ENCODE data around the gene TJP3.
A peak's percentile ranks its signal among the peaks of the same experiment; 100 is the strongest.
"Not testable (repeated sequence)": the region's sequence is repeated elsewhere in the genome, so short reads cannot be mapped to it uniquely, and the experiment has no call there.

The TJP3 gene, protein sequence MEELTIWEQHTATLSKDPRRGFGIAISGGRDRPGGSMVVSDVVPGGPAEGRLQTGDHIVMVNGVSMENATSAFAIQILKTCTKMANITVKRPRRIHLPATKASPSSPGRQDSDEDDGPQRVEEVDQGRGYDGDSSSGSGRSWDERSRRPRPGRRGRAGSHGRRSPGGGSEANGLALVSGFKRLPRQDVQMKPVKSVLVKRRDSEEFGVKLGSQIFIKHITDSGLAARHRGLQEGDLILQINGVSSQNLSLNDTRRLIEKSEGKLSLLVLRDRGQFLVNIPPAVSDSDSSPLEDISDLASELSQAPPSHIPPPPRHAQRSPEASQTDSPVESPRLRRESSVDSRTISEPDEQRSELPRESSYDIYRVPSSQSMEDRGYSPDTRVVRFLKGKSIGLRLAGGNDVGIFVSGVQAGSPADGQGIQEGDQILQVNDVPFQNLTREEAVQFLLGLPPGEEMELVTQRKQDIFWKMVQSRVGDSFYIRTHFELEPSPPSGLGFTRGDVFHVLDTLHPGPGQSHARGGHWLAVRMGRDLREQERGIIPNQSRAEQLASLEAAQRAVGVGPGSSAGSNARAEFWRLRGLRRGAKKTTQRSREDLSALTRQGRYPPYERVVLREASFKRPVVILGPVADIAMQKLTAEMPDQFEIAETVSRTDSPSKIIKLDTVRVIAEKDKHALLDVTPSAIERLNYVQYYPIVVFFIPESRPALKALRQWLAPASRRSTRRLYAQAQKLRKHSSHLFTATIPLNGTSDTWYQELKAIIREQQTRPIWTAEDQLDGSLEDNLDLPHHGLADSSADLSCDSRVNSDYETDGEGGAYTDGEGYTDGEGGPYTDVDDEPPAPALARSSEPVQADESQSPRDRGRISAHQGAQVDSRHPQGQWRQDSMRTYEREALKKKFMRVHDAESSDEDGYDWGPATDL

DNA sequence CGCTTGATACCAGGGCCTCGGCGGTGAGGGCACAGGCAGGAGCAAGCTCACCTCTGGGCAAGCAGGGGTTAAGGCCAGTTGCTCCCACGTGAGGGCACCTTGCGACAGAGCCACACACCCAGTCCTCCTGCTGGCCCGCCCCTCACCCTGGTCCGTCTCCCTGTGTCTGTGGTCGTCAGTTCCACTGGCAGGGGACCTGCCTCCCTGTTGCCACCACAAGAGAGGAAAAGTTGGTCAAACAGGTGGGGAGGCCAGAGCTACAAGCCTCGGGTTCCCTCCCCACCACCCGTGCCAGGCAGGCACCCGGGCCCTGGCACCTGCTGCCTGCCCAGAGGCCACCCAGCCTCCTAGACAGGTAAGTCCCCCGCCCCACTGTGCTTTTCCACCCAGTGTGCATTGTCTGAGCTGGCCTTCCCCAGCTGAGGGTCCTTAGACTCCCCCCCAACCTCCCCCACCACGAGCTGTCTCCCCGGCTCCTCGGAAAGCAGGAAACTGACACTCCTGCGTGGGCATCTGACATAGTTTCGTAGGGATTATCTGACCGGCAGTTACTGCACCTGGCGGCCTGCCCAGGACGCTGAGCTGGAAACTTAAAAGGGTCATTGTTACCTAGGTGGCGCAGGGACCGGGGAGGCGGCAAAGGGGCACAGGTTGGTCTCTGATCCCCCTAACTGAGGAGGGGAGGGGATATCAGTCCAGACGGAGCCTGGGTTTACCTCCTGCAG lies at the start of gene TJP3:
TSS of gene TJP3 (plus strand) at position 178 of the 725 bp plus-strand sequence. CDS start 20,049 bp downstream, outside the sequence.
- DNase-seq: no peak

DNA sequence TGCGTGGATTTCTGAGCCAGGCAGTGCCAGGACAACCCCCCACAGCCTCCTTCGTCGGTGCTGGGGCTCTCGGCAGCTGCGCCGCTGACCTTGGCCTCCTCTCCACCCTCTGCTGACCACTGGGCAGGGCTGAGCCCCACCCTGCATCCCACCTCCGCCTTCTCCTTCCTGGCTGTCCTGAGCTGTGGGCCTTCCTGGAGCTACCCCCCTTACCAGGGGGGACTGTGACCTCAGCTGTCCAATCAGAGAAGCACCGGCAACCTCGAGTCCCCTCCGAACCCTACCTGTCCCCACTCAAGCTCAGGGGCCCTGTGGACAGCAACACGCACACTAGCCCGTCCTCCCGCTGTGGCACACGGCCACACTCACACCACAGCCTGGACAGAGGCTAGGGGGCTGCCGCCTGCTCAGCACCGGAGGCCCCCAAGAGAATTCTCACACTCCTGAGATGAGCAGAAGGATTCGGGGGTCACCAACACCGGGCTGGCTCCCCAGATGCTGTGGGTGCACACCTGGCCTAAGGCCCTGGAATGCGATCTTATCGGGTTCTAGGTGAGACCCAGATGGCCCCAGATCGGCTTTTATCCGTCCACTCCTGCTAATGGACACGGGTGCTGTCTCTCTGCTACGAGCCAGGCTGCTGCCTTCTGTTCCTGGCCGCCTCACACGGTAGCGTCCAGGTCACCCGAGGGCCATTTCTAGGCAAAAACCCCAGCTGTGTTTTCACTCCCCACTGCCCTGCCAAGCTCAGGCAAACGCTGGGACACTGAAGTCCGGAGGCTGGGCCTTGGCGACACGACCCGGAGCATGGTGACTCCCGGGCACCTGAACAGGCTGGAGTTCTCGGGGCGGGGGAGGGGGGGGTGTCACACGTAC lies 49.1 kb upstream of the TJP3 start:
- DNase-seq: no peak

DNA sequence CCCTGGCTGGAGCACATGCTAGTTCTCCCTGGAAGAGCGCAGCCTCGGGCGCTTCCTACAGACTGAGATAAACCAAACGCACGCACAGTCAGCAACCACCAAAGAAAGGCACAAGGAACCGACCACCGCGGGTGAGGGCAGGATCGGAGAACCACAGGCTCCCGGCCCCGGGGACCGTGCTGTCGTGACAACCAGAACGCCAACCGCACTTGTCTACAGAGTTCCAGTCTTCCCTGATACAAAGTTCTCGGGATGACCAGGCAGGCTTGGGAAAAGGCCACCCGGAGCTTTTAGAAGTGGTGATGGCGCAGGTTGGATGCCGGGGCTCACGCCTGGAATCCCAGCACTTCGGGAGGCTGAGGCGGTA lies 48.5 kb upstream of the TJP3 start:
- DNase-seq: no peak

DNA sequence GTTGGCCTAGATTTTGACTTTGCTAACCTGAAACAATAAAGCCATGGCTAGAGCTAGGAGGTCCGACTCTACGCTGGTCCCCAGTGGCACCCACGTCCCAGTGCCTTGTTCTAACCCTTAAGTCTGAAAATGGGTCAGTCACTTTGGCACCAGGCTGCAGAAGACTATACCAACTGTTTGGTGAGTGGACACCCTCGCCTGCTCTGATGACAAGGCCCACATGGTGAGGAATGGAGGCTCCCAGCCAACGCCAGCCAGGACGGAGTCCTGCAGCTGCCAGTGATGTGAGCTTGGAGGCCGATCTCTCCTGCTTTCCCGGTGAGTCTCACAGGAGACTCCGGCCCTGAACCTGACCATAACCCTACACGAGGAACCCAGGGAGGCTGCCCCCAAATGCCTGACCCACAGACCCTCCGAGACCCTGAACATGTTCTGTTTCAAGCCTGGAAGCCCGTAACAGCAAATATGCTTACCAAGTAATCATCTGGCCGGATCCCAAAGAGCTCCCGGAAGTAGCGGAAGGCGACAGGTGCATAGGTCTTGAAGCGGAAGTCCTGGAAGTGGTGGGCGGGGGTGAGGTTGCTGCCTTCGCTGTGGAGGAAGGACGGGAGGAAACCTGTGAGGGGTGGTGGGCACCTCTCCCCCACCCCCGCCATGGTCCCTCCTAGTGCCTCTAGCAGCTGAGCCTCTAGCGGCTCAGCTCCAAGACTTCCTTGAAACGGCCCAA lies 47.5 kb upstream of the TJP3 start:
- no peak for DNase-seq

DNA sequence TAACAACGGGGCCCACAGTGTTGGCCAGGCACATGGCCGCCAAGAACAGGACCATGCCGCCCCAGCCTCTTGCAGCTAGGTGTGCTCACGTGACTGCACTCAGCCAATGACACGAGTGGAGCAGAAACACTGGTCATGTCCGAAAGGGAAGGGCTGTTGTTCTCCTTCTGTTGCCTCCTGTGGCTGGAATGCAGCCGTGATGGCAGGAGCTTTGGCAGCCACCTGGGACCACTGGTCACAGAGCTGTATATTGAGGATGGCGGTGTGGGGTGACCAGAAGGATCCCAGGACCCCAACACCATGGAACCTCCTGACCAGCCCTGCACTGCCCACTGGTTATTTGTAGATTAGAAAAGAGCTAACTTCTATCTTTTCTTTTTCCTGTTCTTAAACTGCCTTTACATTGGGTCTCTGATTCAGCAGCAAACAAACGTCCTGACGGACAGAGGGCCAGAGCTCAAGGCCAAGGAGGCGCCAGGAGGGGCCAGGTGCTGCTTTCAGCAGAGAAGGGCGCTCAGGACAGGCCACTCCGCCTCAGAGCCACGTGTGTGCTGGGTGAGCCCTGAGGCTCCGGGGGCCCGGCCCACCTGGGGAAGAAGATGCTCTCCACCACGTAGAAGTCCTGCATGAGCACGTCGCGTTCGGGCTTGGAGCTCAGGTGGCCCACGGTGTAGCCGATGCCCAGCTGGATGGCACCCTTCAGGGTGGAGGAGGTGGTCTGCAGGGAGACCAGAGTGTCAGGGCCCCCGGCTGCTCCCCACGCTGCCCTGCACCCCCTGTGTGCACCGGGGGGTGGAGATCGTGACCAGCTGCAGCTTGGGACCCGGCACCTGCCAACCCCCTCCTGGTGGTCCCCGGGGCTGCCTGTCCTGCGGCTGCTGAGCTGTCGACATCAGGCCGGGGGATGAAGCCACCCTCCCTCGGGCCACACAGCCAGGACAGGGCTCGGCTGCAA lies 46.6 kb upstream of the TJP3 start:
- no peak for DNase-seq

DNA sequence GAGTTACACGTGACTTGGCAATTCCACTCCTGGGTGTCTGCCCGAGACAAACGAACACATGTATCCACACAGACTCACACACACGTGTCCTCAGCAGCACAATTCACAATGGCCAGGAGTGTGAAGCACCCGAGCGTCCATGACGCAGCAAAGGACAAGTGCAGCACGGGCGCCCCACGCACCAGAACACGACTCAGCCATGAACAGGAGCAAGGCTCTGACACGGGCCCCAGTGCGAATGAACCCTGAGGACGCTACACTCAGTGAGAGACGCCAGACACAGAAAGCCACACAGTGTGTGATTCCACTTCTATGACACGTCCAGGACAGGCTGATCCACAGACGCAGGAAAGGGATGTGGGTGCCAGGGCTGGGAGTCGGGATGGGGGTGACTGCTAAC lies 44.3 kb upstream of the TJP3 start:
- no peak for DNase-seq

DNA sequence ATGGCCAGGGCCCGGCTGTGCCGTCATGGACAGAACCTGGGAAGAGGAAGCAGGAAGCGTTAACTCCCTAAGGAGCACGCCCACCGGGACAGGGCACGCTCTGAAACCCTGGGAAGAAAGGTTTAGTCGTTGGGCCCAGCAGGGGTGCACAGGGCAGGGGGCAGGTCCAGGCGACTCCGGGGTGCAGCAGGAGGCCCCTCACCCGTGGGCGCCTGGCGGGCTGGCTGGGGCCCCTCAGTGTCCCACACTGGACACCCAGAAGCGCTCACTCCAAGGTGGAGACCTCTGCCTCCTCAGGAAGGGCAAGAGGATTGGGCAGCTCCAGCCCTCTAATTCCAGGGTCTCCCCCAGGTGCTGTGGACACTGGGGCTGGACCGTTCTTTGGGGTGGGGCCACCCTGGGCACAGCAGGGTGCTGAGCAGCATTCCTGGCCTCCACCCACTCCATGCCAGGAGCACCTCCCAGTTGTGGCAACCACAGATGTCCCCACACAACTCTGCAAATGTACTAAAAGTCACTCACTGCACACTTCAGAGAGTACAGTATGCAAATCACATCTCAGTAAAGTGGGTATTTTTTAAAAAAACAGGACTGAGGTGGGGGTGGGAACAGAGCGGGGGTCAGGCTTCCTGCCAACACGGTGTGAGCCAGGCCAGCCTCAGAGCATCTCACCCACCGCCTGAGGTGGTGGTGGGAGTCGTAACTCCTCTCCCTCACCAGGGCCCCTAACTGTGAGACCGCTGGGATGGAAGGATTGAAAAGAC lies 43.1 kb upstream of the TJP3 start:
- DNase-seq: no peak

DNA sequence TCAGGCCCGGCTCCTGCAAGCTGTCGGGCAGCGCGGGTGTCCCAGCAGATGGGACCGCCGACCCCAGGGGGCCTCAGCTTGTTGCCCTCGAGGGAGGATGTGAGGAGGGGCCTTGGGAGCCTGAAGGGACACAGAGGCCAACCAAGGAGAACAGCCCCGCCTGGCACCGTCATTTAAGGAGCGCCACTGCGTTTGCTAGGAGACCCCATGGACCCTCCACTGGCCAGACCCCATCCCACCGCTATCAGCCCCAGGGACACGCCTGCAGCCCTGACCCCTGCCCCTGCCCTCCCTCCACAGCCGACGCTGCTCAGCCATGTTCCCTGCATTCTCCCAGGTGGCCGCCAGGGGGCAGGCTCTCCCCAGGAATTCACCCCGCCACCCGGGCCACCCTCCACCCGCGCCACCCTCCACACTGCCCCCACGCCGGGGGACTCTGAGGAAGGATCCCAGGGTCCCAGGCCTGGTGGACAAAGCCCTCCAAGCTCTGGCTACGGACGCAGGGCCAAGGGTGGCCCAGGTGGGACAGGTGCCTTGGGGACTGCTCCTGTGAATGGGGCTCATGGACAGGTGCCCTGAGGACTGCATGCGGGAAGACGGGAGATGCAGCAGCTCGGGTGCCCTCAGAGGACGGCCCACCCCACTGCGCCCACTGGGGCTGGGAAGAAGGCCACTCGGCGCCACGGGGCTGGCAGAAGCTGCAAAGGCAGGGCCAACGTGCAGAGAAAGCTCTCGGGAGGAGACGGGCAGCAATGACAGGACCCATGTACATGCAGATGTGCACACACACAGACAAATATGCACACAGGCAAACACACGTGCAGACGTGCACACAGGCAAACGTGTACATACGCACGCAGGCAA lies 42.3 kb upstream of the TJP3 start:
- DNase-seq: peak; percentile 80

DNA sequence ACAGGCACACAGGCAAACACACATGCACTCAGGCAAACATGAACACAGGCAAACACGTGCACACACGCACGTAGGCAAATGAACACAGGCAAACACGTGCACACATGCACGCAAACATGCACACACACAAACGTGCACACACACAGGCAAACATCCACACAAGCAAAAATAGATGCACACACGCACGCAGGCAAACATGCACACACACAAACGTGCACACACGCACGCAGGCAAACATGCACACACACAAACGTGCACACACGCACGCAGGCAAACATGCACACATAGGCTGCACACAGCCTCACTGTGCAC lies 41.7 kb upstream of the TJP3 start:
- DNase-seq: not testable (repeated sequence)

DNA sequence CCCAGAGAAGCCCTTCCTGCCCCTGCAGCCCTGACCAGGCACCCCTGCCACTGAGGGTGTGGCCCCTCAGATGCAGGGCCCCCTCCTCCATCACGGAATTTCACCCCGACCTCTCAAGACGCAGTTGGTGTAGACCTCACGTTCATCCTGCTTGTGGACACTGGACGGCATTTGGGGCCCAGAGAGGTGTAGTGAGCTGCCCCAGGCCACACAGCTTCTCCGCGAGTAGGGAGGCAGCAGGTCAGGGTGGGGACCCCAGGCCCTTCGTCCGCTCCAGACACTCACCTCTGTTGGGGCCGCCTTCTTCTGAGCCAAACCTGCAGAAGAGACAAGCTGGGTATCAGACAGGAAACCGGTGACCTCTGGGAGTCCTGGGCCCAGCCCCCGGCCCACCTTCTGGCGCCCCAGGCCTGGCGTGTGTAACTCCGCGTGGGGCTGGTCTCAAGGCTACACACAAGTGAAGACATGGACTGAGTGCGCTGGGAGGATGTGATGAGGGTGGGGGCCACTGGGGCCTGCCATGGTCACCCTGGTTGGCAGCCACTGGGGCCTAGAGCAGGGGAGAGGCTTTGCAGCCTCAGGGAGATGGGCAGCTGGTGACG lies 41.0 kb upstream of the TJP3 start:
- DNase-seq: no peak

DNA sequence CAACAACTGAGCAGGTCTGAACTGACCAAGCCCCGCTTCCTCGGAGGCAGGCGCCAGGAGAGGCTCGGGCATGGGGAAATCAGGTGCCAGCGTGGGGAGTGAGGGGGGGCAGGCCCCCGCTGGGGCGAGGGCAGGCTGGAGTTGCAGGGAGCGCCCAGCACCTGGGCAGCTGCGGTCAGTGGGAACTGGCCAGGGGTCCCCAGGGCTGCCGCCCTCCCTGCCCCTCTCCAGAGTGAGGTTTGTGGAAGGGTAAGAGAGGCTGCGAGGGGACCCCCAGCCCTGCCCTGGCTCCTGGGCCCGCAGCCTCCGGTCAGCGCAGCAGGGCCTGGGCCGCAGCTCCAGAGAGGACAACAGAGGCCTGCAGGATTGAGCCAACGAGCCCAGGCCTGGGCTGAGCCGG lies 40.4 kb upstream of the TJP3 start:
- no peak for DNase-seq

DNA sequence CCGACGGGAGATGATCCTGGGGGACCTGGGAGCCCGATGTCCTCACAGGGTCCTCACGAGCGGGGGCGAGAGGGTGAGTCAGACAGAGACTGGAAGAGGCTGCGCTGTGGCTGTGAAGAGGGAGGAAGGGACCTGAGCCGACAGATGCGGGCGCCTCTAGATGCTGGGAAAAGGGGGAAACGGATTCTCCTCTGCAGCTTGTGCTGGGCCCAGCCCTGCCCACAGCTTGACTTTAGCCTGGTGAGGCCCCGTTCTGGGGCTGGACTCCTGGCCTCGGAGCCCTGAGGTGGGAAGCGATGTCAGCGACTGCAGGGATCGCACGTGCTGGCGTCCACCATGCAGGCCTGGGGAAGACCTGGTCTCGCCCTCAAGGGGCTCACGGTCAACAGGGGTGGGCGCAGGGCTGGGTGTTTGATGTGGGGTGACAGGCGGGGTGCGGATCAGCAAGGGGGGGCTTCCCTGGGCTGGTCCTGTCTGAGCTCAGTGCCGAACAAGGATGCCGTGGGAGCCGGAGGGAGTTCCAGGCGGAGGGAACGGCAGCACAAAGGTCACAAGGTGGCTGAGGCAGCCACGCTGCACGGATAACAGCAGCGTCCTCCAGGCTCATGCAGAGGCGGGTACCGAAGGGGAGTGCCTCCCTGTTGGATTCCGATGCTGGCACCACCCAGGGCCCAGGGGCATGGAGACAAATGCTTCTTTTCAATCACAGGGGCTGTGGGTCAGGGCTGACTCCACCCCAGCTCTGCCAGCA lies 39.7 kb upstream of the TJP3 start:
- DNase-seq: no peak

DNA sequence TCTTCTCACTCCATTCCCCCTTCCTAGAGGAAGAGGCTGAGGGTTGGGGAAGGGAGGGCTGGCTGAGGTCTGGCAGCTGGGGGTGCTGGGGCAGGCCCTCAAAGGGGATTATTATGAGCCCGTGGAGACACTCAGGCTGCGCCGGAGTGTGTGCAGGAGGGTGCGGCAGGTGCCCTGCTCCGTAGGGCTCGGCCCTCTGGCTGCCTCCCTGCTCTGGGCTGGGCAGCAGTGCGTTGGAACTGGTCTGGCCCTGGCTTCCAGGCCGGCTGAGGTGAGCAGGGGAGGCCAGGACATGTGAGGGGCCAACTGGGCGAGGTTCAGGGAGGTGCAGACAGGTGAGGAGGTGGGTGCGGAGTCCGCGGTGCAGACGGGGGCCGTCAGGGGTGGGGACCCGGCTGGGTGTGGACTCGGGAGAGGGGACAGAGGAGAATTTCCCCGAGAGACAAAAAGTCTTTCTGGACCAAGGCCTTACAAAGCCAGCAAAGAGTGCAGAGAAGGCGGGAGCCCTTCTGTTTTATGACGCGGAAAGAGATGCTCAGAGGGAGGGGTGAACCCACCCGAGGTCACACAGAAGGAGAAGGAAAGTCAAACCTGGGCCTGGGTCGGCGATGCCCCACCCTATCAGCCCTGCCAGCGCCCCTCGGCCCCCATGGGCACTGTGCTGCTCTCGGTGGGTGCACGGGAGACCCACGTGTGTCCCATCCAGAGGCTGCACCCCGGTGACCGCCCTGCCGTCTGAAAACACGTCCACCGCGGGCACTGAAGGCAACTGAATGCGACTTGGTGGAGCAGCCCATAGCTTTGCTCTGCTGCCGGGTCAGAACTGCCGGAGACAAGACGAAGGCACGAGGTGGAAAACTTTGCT lies 38.9 kb upstream of the TJP3 start:
- DNase-seq: no peak

DNA sequence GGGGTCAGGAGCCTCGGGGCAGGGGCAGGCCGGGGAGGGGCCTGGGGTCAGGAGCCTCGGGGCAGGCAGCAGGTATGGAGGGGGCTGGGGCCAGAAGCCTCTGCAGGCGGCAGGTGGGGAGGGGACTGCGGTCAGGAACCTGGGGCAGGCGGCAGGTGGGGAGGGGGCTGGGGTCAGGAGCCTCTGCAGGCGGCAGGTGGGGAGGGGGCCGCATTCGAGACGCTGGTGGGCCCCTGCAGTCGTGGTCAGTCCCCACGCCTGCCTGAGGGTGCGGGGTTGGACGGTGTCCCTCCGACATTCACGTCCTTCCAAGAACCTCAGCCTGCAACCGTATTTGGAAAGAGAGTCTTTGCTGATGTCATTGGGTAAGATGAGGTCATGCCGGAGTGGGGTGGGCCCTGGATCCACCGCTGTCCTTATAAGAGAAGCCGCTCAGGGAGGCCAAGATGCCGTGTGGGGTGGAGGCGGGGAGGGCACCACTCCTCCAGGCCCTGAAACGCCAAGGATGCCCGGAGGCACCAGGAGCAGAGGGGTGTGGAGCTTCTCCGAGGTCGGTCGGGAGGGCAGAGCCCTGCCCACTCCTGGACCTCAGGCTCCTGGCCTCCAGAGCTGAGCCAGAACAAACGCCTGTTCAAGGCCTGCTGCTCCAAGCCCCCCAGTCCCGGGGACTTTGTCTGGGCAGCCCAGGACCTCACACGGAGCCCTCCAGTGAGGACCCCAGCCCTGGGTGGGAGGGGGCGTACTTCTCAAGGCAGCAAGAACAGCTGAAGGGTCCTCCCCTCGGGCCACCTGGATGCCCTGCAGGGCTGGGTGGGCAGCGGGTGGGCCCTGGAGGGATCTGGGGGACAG lies 38.0 kb upstream of the TJP3 start:
- no peak for DNase-seq

Data from activated CD4-positive, alpha-beta T cell treated with anti-CD3 and anti-CD28 coated beads, Interleukin-2, Interleukin-6, amounts not matched to agents 100 ng/mL and 50 ng/mL, durations not matched to agents 16 hours and 8 hours (primary cell).